ENCODE measurements around the gene NAB1. TPM values are rescaled to one million over a fixed set of nuclear protein-coding genes. Genes with fewer than 3 reads are reported as not detected.

NAB1 gene
- total RNA-seq, 4 donors from 2014 or later, result 34.3 to 63.9 (median 38.4) TPM

DNA sequence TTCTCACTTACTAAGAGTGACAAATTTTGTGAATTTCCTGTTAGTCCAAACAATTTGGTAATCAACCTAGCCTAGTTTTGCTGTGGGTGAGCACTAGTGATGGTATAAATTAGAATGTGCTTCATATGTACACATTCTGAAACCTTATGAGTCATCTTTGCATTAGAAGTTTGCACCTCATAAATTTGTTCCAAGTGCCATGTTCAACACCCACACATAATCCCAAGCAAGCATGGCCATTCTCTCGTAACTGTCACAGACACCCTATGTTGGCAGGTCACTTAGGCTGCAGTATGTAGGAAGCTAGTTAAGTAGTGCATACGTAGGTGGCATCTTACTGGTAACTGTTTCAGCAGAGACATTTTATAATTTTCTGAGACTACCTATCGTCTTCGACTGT is 46.9 kb downstream of the NAB1 start:
- intact Hi-C loops (cut with DNase I; ENCODE audit: low total_unique reads), result no loop called here
- H3K36me3 ChIP-seq, result peaks cover 0 to 8% (median 0%) of the 10 kb centered on the region in 4 donors
- no peak overlapping the region for H3K4me3 ChIP-seq
- H3K27me3 ChIP-seq, result no peaks in the 10 kb centered on the region
- WGBS, 2 donors (ENCODE audit: low coverage in 1 of 2), result 85 to 100% methylated on average over 2 to 4 of the region's 4 CpGs
- DNase-seq, result no peak
- H3K27ac ChIP-seq, result no peak overlapping the region
- in situ Hi-C loops (cut with MboI; ENCODE audit: low pct_ligation_motif_present in 1 of 4, low pct_unique_long_range_greater_than_20kb in 1 of 4, low sequenced_read_pairs in 3 of 4), result loop anchor here in 1 of 4 donors (25.0 kb wide), 1 partner anchor 308 kb away; no protein-coding TSS in a partner anchor
- H3K9me3 ChIP-seq, result no peaks in the 10 kb centered on the region
- TF ChIP-seq EP300 (IDR thresholded peaks at IDR 0.05; ENCODE audit: low read depth) (no peak), POLR2A (IDR thresholded peaks at IDR 0.05) (no peak), POLR2AphosphoS5 (IDR thresholded peaks at IDR 0.05) (no peak)
- TF ChIP-seq, protein P1, sequence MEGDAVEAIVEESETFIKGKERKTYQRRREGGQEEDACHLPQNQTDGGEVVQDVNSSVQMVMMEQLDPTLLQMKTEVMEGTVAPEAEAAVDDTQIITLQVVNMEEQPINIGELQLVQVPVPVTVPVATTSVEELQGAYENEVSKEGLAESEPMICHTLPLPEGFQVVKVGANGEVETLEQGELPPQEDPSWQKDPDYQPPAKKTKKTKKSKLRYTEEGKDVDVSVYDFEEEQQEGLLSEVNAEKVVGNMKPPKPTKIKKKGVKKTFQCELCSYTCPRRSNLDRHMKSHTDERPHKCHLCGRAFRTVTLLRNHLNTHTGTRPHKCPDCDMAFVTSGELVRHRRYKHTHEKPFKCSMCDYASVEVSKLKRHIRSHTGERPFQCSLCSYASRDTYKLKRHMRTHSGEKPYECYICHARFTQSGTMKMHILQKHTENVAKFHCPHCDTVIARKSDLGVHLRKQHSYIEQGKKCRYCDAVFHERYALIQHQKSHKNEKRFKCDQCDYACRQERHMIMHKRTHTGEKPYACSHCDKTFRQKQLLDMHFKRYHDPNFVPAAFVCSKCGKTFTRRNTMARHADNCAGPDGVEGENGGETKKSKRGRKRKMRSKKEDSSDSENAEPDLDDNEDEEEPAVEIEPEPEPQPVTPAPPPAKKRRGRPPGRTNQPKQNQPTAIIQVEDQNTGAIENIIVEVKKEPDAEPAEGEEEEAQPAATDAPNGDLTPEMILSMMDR (IDR thresholded peaks at IDR 0.05), result no peak
- no peaks in the 10 kb centered on the region for H3K4me1 ChIP-seq

DNA sequence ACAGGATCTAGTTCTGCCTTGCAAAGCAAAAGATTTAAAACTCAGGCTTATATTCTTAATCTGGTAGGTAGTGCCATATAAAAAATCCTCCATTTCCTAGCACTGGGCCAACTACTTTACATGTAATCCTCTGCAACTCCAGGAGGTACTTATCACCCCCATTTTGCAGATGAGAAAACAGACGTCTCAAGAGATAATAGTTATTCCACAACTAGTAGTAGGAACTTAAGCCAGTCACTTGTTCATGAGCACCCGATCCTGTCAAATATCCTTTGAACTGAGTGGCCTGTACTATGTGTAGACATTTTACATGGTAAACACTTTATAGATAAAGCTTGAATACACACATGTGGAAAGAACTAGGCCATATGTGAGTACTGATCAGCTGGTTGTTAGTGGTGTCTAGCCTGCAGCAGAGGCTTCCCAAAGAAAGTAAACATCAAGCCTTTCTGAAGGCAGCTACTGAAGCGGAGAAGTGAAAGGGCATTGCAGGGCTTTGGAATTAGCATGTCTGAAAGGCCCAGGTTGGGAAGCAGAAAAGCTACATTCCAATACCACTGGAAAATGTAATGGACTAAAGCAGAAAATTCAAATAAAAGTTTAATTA is 48.0 kb downstream of the NAB1 start:
- Histone ChIP-seq H3K9me3 (no peaks in the 10 kb centered on the region), H3K4me3 (no peak overlapping the region), H3K36me3 (no peaks in the 10 kb centered on the region), H3K27ac (no peak overlapping the region), H3K4me1 (no peaks in the 10 kb centered on the region), H3K27me3 (no peaks in the 10 kb centered on the region)
- intact Hi-C loops (cut with DNase I; ENCODE audit: low total_unique reads) (no loop called here), in situ Hi-C loops (cut with MboI; ENCODE audit: low pct_ligation_motif_present in 1 of 4, low pct_unique_long_range_greater_than_20kb in 1 of 4, low sequenced_read_pairs in 3 of 4) (loop anchor here in 1 of 4 donors (25.0 kb wide), 1 partner anchor 310 kb away; no protein-coding TSS in a partner anchor)
- WGBS, 2 donors (ENCODE audit: low coverage in 1 of 2), result 63 to 78% methylated on average over 3 of the region's 3 CpGs
- no peak for TF ChIP-seq POLR2AphosphoS5 (IDR thresholded peaks at IDR 0.05)
- TF ChIP-seq, protein P1 (IDR thresholded peaks at IDR 0.05), result no peak
- TF ChIP-seq EP300 (IDR thresholded peaks at IDR 0.05; ENCODE audit: low read depth), result no peak
- TF ChIP-seq POLR2A (IDR thresholded peaks at IDR 0.05), result no peak
- no peak for DNase-seq

DNA sequence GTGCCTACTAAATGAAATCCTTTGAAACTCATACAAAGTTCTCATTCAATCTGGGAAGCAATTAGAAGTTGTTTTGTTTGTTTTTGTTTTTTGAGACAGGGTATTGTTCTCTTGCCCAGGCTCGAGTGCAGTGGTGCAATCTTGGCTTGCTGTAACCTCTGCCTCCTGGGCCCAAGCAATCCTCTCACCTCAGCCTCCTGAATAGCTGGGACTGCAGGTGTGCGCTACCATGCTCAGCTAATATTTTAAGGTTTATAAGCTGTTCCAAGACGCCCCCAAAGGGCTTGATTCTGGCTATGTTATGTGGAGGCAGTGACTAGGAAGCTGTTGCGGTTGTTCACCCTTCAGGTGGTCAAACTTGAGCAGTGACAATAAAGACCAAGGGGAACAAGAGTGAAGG is 48.5 kb downstream of the NAB1 start:
- intact Hi-C loops (cut with DNase I; ENCODE audit: low total_unique reads) (no loop called here), in situ Hi-C loops (cut with MboI; ENCODE audit: low pct_ligation_motif_present in 1 of 4, low pct_unique_long_range_greater_than_20kb in 1 of 4, low sequenced_read_pairs in 3 of 4) (loop anchor here in 1 of 4 donors (25.0 kb wide), 1 partner anchor 310 kb away; no protein-coding TSS in a partner anchor)
- 70 to 84% methylated on average over 2 to 4 of the region's 4 CpGs for WGBS, 2 donors (ENCODE audit: low coverage in 1 of 2)
- H3K9me3 ChIP-seq, result no peaks in the 10 kb centered on the region
- no peaks in the 10 kb centered on the region for H3K4me1 ChIP-seq
- DNase-seq, result no peak
- TF ChIP-seq, protein P1 (IDR thresholded peaks at IDR 0.05), result no peak
- no peak for TF ChIP-seq POLR2AphosphoS5 (IDR thresholded peaks at IDR 0.05)
- TF ChIP-seq EP300 (IDR thresholded peaks at IDR 0.05; ENCODE audit: low read depth), result no peak
- no peak for TF ChIP-seq POLR2A (IDR thresholded peaks at IDR 0.05)
- no peaks in the 10 kb centered on the region for H3K36me3 ChIP-seq
- no peak overlapping the region for H3K4me3 ChIP-seq
- H3K27me3 ChIP-seq, result no peaks in the 10 kb centered on the region
- H3K27ac ChIP-seq, result no peak overlapping the region

DNA sequence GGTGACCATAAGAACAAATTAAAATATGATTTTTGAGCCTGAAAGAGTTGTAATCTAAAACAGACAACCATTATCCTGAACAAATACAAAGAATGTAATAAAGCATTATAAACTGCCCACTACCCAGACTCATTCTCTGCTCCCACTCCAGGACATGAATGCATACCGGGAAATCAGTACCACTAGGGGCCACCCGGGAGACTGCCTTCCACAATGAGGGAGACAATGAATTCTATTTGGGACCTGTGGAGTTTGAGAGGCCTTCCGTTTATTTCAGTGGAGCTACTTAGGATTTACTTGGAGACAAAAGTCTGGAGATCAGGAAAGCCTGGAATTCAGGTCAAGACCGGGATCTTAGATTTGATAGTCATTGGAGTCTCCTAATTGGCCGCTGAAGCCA is 50.0 kb downstream of the NAB1 start:
- in situ Hi-C loops (cut with MboI; ENCODE audit: low pct_ligation_motif_present in 1 of 4, low pct_unique_long_range_greater_than_20kb in 1 of 4, low sequenced_read_pairs in 3 of 4), result loop anchor here in 1 of 4 donors (25.0 kb wide), 1 partner anchor 312 kb away; no protein-coding TSS in a partner anchor
- no peaks in the 10 kb centered on the region for H3K9me3 ChIP-seq
- no peaks in the 10 kb centered on the region for H3K36me3 ChIP-seq
- H3K4me3 ChIP-seq, result no peak overlapping the region
- no peaks in the 10 kb centered on the region for H3K27me3 ChIP-seq
- DNase-seq, result no peak
- no peak overlapping the region for H3K27ac ChIP-seq
- 87% methylated on average over 5 of the region's 5 CpGs; no CpG with 5 or more reads in 1 of the 2 donors for WGBS, 2 donors (ENCODE audit: low coverage in 1 of 2)
- no peaks in the 10 kb centered on the region for H3K4me1 ChIP-seq
- intact Hi-C loops (cut with DNase I; ENCODE audit: low total_unique reads), result no loop called here
- TF ChIP-seq, protein P1 (IDR thresholded peaks at IDR 0.05), result no peak
- TF ChIP-seq EP300 (IDR thresholded peaks at IDR 0.05; ENCODE audit: low read depth) (no peak), POLR2A (IDR thresholded peaks at IDR 0.05) (no peak), POLR2AphosphoS5 (IDR thresholded peaks at IDR 0.05) (no peak)

All from transverse colon (tissue), 4 donors.